Limb (tissue), 2 donors: Measurements from ENCODE around the gene SPIRE1.
"Not testable (repeated sequence)": the region's sequence is repeated elsewhere in the genome, so short reads cannot be mapped to it uniquely, and the experiment has no call there.

Experiments used
- DNase-seq, 2 donors: peaks; one replicate each; pipeline ENCODE4 v3.0.0-alpha.2; 2016; ENCODE audit errors: extremely low spot score in 2 of 2

The SPIRE1 gene

GRCh38 chr18:12599543-12599942 lies 58.4 kb downstream of the SPIRE1 start:
- DNase-seq: no peak

GRCh38 chr18:12598181-12598930 lies 59.6 kb downstream of the SPIRE1 start:
- DNase-seq: no peak

DNA sequence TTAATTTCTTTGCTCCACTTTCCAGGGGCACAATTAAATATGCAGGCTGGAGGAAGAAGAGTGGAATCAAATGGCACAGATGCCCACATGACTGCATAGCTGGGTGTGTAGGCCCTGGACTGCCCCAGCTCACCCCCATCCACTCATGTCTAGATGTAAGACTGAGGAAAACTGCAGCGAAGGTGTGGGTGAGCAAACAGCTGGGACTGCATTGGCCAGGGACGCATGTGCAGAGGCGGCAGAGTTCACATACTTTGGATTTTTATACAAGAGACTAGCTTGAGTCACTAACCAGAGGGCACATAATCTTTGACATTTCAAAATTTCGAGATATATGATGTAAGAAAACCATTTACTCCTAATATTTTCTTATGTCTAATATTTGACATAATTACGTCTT lies 60.1 kb downstream of the SPIRE1 start:
- DNase-seq: no peak

- no peak for DNase-seq
These were observed 62.2 kb downstream of the SPIRE1 start for GRCh38 chr18:12595571-12596255.

DNA sequence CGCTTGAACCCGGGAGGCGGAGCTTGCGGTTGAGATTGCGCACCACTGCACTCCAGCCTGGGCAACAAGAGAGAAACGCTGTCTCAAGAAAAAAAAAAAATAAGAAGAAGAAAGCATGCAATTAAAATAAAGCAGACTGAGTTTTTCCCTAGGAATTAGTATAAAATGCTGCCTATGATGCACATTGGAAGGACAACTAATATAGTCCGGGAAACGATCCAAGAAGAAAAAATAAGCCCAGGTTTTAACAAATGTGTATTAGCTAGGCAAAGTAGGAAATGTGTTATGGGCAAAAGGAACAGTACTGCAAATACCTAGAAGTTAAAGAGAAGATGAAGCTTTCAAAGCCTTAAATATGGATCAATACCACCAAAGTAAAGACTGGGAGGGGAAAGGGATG lies 64.0 kb downstream of the SPIRE1 start:
- no peak for DNase-seq

DNA sequence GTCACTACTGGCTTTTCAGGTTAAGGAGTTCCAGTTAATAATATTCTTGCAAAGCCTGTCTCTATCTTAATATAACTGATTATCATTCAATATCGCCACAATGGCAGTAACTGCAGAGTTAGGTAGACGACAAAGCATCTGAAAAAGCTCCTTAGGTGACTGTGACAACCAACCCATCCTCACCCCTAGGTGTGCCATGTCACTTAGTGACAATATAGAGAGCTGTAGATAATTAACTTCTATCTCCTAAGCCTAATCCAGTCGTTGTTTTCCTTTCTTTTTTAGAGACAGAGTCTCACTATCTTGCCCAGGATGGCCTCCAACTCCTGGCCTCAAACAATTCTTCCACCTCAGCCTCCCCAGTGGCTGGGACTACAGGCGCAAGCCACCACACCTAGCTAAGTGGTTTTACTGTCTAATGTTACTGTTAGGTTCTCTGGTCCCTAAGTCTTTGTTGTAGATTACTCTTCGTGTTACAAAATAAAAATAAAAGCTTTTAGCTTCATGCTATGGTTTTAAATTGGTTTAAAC lies 65.2 kb downstream of the SPIRE1 start:
- no peak for DNase-seq

DNA sequence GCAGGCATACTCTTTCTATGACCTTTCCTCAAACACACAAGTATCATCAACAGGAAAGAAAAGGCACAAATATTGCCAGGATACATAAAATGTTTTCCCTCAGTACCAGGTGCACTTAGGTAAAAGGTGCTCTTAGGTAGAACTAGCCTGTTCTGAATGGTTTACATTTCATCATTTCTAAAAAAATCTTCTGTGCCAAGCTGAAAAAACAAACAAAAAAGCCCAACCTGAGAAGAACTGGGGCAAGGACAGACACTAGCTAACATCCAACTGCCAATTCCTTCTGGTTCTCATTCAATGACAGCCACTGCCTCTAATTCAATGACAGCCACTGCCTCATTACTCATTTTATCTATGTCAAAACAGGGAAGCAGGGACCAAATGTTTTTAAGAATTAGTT lies 68.5 kb downstream of the SPIRE1 start:
- DNase-seq: no peak

DNA sequence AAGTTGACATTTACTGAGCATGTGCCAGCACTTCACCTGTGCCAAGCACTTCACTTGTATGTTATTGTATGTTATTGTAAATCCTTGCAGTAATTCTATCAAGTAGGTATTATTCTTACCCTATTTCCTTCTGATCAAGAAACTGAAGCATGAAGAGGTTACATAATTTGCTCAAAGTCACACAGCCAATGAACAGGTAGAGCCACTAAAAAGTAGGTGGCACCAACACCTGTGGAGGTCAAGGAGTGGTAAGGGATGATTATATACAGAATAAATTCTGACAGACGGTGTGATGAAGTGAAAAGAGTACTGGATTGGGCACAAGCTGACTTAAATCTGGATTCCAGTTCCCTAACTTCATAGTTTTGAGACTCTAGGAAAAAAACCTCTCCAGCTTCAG lies 71.0 kb downstream of the SPIRE1 start:
- DNase-seq: no peak

- no peak for DNase-seq
These were observed 72.7 kb downstream of the SPIRE1 start for GRCh38 chr18:12585218-12585617.

GRCh38 chr18:12580630-12581342 lies 77.1 kb downstream of the SPIRE1 start:
- DNase-seq: no peak

GRCh38 chr18:12579775-12580174 lies 78.1 kb downstream of the SPIRE1 start:
- DNase-seq: no peak

DNA sequence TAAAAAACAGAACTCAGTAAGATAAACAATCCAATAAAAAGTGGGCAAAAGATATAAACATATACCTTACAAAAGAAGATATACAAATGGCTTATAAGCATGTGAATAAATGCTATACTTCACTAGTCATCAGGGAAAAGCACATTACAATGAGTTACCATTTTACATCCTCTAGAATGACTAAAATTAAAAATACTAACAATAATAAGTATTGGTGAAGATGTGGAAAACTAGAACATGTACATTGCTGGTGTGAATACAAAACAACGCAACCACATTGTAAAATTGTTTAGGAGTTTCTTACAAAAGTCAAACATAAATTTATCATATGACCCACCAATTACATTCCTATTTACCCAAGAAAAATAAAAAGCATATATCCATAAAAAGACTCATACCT lies 80.1 kb downstream of the SPIRE1 start:
- DNase-seq: no peak

DNA sequence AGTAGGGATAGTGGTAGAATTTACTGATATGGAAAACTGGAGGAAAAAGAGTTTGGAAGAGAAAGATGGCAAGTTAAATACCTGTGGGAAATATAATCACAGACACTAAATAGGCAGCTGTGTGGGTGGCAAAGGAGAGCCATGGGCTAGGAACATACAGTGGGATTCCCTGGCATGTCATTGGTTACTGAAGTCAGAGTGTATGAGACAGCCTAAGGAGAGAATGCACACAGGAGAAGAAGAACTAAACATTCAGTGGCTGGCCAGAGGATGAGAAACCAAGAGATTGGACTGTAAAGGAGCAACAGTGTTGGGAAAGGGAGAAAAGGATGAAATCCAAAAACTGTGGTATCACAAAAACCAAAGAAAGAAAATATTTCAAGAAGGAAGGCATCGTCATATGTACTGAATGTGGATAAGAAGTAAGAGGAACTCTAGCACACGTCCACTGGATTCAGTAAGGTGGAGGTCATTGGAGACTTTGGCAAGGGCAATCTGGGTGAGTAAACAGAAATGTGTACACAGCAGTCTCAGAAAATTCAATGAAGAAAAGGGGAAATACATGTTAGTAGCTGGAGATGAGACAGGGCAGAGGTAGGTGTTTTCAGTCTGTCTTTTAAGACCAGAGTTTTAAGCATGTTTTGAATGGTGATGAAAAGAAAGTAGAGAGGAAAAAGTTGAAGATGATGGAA lies 83.3 kb downstream of the SPIRE1 start:
- DNase-seq: no peak

DNA sequence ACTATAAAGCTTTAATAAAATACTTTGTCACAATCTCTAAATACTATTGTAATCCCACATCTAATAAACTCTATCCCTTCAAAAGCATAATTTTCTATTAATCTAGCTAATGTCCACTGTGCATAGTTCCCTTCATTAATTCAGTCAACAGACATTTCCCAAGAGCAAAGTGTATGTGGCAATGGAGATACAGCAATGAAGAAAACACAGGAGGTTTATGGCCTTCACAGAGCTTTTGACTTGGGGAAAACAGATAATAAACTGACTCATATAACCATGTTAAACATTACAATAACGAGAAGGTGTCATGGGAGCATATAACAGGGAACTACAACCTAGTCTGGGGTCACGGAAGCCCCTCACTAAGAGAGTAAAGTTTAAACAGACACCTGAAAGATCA lies 86.3 kb downstream of the SPIRE1 start:
- no peak for DNase-seq

- DNase-seq: no peak
These were observed 88.1 kb downstream of the SPIRE1 start for GRCh38 chr18:12569791-12570190.

GRCh38 chr18:12567849-12568248 lies 90.1 kb downstream of the SPIRE1 start:
- DNase-seq: no peak

GRCh38 chr18:12564861-12565260 lies 93.0 kb downstream of the SPIRE1 start:
- DNase-seq: no peak

GRCh38 chr18:12564378-12564777 lies 93.5 kb downstream of the SPIRE1 start:
- no peak for DNase-seq

DNA sequence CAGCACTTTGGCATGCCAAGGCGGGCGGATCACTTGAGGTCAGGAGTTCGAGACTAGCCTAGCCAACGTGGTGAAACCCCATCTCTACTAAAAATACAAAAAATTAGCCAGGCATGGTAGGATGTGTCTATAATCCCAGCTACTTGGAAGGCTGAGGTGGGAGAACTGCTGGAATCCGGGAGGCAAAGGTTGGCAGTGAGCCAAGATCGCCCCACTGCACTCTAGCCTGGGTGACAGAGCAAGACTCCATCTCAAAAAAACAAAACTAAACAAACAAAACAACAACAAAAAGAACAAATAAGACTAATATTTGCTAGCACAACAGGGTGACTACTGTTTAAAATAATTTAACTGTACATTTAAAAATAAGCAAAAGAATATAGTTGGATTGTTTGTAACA lies 97.3 kb downstream of the SPIRE1 start:
- not testable (repeated sequence) for DNase-seq

DNA sequence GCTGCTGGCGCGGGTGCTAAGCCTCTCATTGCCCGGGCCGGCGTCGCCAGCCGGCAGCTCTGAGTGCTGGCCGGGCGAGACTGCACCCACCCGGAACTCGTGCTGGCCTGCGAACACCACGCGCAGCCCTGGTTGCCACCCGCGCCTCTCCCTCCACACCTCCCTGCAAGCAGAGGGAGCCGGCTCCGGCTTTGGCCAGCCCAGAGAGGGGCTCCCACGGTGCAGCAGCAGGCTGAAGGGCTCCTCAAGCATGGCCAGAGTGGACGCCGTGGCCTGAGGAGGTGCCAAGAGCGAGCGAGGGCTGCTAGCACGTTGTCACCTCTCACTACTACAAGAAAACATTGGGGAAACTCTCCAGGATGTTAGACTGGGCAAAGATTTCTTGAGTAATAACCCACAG lies 98.6 kb downstream of the SPIRE1 start:
- DNase-seq: no peak

DNA sequence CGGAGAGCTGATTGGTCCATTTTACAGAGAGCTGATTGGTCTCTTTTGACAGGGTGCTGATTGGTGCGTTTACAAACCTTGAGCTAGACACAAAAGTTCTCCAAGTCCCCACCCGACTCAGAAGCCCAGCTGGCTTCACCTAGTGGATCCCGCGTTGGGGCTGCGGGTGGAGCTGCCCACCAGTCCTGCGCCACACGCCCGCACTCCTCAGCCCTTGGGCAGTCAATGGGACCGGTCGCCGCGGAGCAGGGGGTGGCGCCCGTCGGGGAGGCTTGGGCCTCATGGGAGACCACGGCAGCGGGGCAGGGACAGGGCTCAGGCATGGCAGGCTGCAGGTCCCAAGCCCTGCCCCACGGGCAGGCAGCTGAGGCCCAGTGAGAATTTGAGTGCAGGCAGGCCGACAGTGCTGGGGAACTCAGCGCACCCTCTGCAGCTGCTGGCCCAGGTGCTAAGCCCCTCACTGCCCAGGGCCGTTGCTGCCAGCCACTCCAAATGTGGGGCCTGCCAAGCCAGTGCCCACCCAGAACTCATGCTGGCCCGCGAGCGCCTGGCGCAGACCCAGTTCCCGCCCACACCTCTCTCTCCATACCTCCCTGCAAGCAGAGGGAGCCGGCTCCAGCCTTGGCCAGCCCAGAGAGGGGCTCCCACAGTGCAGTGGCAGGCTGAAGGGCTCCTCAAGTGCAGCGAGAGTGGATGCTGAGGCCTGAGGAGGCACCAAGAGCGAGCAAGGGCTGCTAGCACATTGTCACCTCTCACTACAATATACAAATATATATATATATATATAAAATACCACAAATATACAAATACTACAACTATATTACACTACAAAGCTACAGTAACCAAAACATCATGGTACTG lies 100.7 kb downstream of the SPIRE1 start:
- no peak for DNase-seq
